SK-N-SH treated with all-trans-retinoic acid at 6 μM for 48 hours (cell line): ENCODE data around the gene ARHGAP24.

Experiments
- ARNTL ChIP-seq: fragments of 450-650 bp; formaldehyde crosslinking; IDR thresholded peaks from 2 replicates; pipeline ENCODE4 v1.5.0; 2020; ENCODE audit warnings: low read depth, mild to moderate bottlenecking, moderate library complexity, borderline replicate concordance
- RARB ChIP-seq: fragments of 250-450 bp; sonication (Bioruptor Pico); IDR thresholded peaks from 2 replicates; pipeline ENCODE4 v1.8.0; 2021; ENCODE audit warnings: mild to moderate bottlenecking, moderate library complexity
- TCF4 ChIP-seq: fragments of 250-450 bp; sonication (Bioruptor Pico); IDR thresholded peaks from 2 replicates; pipeline ENCODE4 v1.8.0; 2021; ENCODE audit warnings: mild to moderate bottlenecking, moderate library complexity, borderline replicate concordance
- TOX ChIP-seq: fragments of 250-450 bp; sonication (Bioruptor Pico); IDR thresholded peaks from 2 replicates; pipeline ENCODE4 v1.8.0; 2021; ENCODE audit warnings: mild to moderate bottlenecking, moderate library complexity, borderline replicate concordance
- ZFP3 ChIP-seq: fragments of 250-450 bp; sonication (Bioruptor Pico); IDR thresholded peaks from 2 replicates; pipeline ENCODE4 v1.5.0; 2020; ENCODE audit warnings: mild to moderate bottlenecking, moderate library complexity
- ZNF8 ChIP-seq: fragments of 450-650 bp; formaldehyde crosslinking; IDR thresholded peaks from 2 replicates; pipeline ENCODE4 v1.5.0; 2020; ENCODE audit warnings: mild to moderate bottlenecking, moderate library complexity
- TF ChIP-seq, protein P1 (sequence below): fragments of 250-450 bp; sonication (Bioruptor Pico); IDR thresholded peaks from 2 replicates; pipeline ENCODE4 v1.5.0; 2020; ENCODE audit warnings: mild to moderate bottlenecking, moderate library complexity
- TF ChIP-seq, protein P2 (sequence below): fragments of 250-450 bp; sonication (Bioruptor Pico); IDR thresholded peaks from 2 replicates; pipeline ENCODE4 v1.5.1; 2020; ENCODE audit warnings: low read depth, mild to moderate bottlenecking, moderate library complexity

DNA sequence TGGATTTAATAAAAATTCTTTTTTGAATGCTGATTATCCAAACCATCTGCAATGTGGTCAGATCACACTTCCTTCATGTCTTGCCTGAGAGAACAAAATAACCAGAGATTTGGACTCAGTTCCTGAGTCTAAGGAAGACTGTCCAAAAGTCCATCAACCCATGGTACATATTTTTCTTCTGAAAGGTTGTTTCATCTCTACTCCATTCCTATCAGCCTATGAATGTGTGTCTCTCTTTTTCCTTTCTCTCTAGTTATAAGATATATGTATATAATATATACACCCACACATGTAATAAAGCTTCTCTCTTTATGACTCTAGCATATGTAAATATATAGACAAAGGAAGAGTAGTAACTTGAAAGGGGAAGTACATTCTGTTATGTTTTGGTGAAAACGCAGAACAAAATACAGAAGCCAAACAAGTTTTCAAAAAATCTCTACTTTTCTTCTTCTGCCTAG is 226.9 kb downstream of the ARHGAP24 start:
- TF ChIP-seq, protein P1, sequence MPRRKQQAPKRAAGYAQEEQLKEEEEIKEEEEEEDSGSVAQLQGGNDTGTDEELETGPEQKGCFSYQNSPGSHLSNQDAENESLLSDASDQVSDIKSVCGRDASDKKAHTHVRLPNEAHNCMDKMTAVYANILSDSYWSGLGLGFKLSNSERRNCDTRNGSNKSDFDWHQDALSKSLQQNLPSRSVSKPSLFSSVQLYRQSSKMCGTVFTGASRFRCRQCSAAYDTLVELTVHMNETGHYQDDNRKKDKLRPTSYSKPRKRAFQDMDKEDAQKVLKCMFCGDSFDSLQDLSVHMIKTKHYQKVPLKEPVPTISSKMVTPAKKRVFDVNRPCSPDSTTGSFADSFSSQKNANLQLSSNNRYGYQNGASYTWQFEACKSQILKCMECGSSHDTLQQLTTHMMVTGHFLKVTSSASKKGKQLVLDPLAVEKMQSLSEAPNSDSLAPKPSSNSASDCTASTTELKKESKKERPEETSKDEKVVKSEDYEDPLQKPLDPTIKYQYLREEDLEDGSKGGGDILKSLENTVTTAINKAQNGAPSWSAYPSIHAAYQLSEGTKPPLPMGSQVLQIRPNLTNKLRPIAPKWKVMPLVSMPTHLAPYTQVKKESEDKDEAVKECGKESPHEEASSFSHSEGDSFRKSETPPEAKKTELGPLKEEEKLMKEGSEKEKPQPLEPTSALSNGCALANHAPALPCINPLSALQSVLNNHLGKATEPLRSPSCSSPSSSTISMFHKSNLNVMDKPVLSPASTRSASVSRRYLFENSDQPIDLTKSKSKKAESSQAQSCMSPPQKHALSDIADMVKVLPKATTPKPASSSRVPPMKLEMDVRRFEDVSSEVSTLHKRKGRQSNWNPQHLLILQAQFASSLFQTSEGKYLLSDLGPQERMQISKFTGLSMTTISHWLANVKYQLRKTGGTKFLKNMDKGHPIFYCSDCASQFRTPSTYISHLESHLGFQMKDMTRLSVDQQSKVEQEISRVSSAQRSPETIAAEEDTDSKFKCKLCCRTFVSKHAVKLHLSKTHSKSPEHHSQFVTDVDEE (CRISPR knock-in tag): no peak
- TF ChIP-seq RARB (CRISPR knock-in tag): no peak
- no peak for TF ChIP-seq ARNTL (CRISPR knock-in tag)
- no peak for TF ChIP-seq TCF4 (CRISPR knock-in tag)
- TF ChIP-seq ZFP3 (CRISPR knock-in tag): no peak
- no peak for TF ChIP-seq ZNF8 (CRISPR knock-in tag)
- no peak for TF ChIP-seq TOX (CRISPR knock-in tag)
- TF ChIP-seq, protein P2, sequence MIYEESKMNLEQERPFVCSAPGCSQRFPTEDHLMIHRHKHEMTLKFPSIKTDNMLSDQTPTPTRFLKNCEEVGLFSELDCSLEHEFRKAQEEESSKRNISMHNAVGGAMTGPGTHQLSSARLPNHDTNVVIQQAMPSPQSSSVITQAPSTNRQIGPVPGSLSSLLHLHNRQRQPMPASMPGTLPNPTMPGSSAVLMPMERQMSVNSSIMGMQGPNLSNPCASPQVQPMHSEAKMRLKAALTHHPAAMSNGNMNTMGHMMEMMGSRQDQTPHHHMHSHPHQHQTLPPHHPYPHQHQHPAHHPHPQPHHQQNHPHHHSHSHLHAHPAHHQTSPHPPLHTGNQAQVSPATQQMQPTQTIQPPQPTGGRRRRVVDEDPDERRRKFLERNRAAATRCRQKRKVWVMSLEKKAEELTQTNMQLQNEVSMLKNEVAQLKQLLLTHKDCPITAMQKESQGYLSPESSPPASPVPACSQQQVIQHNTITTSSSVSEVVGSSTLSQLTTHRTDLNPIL (CRISPR knock-in tag): no peak
